NCI-H128 (cell line): ENCODE data around the gene KCNT1.

Experiments used
- DNase-seq: peaks from one replicate; lab custom pipeline; 2025; ENCODE audit not compliant: unreplicated experiment; lab: John Stamatoyannopoulos, UW

KCNT1 gene

DNA sequence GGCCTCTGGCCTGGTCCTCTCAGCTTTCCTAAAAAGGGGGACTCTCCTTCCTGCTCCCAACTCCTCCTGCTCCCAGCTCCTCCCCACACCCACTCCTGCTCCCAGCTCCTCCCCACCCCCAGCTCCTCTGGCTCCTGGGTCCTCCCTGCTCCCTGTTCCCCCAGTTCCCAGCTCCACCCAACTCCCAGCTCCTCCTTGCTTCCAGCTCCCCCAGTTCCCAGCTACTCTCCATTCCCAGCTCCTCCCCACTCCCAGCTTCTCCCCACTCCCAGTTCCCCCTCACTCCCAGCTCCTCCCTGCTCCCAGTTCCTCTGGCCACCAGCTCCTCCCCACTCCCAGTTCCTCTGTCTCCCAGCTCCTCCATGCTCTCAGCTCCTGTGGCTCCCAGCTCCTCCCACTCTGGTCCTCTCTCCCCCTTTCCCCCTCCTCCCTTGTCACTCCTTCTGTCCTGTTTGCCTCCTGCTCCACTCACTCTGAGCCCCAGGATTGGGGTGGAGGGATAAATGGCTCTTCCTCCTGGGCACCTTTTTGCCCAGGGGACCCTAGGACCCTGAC, 75.7 kb downstream of the KCNT1 start:
- no peak for DNase-seq

DNA sequence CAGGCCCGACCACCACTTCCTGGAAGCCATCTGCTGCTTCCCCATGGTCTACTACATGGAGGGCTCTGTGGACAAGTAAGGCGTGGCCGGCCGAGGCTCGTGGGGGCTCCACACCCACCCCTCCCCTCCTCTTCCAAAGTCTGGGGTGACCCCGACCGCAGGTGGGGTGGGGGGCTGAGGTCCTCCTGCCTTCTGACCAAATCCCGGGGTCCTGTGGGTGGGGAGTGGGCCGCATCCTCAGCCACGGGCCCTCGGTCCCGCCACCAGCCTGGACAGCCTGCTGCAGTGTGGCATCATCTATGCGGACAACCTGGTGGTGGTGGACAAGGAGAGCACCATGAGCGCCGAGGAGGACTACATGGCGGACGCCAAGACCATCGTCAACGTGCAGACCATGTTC, 76.4 kb downstream of the KCNT1 start:
- DNase-seq: no peak

DNA sequence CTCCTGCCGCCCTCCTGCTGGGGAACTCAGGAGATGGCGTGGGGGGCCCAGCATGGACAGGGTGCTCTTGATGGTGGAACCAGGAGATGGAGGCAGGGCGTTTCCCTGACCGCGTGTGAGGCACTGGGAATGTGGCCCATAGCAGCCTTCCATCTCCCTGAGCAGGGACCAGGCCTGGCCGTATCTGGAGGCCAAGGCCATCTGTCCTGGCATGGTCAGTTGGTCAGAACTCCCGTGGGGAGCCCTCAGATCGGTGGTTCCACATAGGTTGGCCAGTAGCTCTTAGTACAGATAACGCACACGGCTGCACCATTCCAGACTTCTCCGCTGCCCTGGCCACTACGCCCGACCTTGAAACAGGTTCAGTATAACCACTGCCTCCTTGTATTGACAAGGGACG, 77.6 kb downstream of the KCNT1 start:
- DNase-seq: no peak

DNA sequence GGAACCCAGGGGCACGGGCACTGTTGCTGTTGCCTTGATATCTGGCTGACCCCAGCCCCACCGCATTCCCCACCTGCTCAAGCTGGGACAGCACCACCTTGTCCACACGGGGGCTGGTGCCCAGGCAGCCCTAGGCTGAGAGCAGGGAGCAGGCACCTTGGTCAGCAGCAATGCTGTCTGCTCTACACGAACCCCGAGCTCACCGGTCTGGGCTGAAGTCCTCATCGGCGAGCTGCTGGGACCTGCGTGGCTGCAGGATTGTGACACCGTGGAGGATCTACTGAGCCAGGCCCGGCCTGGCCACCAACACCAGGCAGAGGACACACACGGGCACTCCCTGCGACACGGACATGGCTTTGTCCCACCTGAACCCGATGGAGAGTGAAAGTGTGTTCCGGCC, 78.1 kb downstream of the KCNT1 start:
- DNase-seq: no peak

DNA sequence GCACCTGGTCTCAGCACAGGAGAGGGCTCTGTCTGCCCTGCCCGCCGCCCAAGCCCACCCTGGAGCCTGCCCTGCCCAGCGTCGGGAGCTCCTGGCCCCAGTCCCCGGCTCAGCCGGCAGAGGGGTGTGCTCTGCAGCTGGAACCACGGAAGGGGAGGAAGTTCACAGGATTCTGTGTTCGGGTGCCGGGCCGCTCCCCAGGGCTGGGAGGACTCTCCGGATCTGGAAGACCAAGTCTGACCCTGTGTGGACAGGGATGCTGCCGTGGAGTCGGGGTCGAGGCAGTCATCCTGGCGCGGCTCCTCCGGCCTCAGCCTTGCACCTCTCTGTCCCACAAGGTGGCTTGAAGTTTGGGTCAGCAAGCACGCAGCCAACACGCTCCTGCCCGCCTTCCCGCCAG, 78.6 kb downstream of the KCNT1 start:
- DNase-seq: no peak

DNA sequence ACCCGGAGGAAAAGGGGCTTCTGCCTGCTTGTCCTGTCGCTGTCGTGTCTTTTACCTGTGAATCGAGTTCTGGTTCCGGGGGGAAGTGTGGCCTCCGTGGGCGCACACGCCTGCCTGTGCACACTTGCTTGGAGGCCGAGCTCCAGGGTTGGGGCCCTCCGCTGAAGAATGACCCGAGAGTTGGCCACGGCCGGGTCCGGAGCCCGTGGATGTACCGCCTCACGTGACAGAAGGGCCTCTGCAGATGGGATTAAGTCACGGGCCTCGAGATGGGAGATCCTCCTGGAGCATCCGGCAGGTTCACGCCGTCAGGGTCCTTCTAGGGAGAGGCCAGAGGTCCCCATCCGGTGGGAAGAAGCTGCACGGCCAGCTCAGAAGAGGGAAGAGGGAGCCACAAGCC, 81.0 kb downstream of the KCNT1 start:
- DNase-seq: no peak

DNA sequence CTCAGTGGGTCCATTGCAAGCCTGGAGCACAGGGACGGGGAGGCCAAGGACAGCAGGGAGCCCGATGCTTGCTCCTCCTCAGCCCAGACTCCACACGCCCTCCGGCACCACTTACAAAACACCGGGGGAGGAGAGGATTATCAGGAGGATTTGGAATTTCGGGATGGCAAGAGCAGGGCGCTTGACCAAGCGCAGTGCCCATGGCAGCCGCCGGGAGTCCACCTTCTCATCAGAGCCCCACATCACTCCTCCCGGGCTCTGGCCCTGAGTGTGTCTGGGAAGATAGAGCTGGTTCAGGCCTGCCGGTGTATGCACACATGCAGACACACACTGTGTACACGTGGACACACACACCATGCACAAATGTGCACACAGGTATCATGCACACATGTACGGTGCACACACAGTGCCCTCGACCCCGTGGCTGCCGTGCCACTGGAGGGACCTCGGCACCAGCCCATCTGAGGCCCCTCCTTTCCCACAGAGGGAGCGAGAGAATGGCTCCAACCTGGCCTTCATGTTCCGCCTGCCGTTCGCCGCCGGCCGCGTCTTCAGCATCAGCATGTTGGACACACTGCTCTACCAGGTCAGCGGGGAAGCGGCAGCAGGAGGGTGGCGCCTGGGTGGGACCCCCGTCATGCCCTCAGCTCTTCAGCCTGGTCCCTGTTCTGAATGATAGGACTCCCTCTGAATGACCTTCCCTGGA, 81.7 kb downstream of the KCNT1 start:
- no peak for DNase-seq

DNA sequence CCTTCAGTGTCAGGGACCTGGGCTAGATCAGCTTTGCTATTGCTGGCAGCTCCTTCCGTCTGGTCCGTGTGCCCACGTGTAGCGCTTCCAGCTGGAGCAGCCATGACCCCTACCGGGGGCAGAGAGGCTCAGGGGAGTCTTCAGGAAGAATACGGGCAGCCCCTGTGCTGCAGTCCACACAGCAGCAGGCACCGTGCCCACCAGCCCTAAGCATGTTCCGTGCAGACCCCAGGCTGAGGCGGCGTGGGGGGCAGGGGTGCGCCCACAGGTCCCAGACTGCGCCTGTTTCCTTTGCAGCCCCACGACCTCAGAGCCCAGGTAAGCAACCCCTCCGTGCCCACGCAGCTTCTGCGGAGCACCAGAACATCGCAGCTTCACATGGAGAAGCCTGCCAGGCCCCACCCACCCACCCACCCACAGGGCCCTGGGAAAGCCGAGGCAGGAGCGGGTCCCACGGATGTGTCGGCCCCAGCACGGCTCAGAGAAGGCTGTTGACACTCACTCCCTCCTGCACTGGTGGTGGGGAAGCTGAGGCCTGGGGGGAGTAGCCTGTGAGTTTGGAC, 83.1 kb downstream of the KCNT1 start:
- no peak for DNase-seq

DNA sequence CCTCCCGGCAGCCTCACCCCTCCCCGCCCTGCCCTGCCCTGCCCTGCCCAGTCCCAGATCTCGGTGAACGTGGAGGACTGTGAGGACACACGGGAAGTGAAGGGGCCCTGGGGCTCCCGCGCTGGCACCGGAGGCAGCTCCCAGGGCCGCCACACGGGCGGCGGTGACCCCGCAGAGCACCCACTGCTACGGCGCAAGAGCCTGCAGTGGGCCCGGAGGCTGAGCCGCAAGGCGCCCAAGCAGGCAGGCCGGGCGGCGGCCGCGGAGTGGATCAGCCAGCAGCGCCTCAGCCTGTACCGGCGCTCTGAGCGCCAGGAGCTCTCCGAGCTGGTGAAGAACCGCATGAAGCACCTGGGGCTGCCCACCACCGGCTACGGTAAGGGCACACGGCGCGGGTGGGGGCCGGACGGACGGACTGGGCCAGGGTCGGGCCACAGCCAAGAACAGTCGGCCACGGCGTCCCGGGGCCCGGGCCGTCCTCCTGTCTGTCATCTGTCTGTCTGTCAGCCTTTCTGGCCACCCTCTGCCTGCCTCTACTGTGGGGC, 84.2 kb downstream of the KCNT1 start:
- DNase-seq: no peak

DNA sequence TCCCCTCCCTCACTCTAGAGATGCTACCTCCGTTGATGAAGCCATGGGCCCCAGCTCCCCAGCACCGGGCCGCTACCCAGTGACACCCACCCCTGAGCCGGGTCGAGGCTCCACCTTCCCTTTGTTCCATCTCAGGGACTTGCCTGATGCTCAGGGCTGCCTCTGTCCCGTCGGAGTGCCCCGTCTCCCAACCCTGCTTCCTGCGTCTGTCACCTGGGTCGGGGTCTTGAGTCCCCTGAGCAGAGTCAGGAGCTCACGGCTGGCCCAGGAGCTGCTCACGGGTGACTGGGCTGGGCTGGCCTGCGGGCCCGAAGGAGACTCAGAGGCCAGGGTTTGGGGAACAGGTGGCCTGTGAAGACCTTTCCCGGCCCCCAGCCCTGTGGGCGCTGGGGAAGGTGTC, 85.3 kb downstream of the KCNT1 start:
- no peak for DNase-seq

DNA sequence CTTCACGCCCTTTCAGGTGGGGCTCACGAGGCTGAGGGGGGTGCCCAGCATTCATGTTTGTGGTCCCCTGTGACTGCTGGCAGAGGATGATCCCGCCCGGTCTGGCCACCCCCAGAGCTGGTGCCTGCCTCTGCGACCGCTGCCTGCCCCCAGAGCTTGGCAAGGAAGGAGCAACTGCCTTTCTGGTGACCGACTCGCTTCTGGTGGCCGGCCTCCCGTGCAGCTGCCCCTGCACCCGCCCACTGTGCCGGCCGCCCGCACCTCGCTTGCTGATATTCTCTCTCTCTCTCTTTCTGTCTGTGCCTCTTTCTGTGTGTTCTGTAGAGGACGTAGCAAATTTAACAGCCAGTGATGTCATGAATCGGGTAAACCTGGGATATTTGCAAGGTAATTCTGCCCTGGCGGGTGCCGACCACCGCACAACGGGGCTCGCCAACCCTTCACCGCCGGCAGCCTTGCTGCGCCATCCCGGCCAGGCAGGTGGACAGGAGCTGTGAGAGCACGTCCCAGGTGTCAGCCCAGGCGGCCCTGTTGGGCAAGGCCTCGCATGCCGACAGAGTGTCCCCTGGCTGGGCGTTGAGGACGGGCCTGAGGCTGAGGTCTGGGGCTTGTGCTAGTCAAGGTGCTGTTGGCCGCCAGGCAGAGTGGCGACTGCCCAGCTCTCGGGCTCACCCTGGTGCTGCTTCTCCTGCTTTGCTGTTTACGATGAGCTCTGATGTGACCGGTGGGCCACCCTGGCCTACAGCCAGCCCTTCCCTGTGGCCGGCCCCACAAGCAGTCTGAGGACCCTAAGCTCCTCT, 86.0 kb downstream of the KCNT1 start:
- no peak for DNase-seq

DNA sequence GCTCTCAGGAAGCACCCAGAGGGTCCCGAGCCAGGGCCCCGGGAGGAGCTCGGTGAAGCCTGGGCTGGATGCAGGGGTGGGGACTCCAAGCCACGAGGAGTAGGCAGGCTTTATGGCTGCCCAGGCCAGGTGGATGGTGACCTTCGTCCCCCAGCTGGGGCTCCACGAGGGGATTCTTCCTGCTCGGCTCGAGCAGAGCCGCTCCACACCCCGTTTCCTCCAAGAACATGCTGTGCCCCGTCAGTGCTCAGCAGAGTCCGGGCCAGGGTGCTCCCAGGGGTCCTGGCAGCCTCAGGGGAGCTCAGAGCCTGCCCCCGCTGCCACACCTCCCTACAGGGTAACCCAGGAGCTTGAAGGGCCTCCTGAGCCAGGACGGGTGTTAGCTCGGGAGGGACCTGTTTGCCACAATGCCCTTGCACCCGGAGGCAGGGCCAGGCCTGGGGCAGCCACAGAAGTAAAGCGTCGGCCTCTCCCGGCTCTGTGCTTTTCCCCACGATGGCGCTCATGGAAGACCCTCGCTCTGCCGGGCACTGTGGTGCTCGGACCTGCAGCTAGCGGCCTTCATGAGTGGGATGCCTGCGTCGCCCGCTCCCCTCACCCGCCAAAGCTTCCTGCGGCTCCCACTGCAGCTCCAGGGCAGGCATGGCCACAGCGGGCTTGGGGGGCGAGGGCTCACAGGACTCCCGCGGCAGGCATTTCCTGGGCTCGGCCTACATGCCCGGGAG, 86.8 kb downstream of the KCNT1 start:
- no peak for DNase-seq

DNA sequence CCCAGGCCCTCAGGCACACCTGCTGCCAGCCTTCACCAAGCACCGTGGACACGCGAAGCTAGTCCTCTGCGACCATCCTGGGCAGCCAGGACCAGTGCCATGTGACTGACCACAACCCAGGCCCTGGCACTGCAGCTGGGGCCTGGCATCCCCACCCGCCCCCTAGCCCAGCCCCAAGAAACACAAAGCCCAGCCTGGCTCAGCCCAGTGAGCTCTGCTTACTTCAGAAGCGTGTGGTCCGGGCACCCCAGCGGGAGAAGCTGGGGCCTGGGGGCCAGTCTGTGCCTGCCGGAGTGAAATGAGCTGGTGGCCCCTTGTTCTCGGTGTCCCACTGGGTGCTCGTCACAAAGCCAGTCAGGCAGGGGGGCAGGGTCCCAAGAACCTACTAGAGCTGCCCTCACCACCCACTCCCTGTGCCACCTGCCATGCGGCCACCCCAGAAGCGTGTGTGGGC, 87.9 kb downstream of the KCNT1 start:
- no peak for DNase-seq

DNA sequence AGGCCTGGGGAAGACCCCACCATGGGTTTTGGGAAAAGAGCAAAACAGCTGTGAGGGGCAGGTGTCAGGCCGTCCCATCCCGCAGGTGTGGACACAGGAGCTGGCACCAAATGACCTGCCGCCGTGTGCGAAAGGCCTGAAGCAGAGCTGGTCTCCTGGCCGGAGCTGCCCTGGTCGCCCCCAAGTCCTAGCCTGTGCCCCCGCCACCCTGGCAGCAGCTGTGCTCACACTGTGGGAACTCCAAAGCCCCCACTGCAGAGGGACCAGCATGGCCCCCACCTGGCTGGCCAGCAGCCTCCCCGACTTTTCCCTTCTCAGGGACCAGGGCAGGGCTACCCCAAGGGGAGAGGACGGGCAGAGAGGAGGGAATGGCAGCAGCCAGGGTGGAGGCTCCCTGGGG, 88.4 kb downstream of the KCNT1 start:
- DNase-seq: no peak

DNA sequence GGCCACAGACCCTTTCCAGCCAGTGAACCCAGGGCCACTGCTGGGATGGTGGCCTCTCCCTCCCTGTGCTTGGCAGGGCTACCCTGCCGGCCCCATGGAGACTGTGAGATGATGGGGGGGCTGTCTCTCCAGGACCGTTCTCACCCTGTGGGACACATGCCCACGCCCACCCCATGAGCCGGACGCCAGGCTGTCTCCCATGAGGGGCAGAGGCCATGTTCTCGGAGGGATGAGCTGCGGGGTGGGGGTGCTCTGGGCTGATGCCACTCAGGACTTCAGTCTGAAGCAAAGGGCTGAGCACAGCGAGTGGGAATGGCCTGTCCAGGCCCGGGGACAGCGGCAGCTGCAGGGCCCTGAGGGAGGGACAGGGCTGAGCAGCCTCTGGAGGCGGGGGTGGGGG, 88.9 kb downstream of the KCNT1 start:
- DNase-seq: no peak

DNA sequence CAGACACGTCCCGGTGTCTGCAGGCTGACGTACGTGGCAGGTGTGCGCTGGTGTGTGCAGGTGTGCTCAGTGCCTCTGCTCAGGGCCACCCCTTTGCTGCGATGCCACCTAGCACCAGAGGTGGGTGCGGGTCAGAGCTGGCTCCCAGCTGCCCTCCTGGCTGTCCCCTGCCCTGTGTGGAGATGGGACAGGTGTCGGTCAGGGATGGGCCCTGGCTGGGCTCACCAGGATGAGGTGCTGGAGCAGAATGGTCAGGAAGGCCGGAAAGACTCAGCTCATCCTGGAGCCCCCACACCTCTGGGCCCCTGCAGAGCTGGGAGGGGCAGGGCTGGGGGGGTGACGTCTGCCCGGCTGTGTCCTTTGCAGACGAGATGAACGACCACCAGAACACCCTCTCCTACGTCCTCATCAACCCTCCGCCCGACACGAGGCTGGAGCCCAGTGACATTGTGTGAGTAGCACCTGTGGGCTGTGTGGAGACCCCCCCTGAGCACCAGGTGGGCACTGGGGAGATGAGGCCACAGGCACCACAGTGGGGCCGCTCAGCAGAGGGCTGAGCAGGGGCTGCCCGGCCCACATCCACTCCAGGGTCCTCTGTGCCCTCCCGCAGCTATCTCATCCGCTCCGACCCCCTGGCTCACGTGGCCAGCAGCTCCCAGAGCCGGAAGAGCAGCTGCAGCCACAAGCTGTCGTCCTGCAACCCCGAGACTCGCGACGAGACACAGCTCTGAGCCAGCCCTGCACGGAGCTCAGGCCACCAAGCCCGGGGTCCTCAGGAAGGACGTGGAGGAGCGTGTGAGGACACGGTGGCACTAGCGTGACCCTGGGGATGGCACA, 89.7 kb downstream of the KCNT1 start:
- DNase-seq: no peak

DNA sequence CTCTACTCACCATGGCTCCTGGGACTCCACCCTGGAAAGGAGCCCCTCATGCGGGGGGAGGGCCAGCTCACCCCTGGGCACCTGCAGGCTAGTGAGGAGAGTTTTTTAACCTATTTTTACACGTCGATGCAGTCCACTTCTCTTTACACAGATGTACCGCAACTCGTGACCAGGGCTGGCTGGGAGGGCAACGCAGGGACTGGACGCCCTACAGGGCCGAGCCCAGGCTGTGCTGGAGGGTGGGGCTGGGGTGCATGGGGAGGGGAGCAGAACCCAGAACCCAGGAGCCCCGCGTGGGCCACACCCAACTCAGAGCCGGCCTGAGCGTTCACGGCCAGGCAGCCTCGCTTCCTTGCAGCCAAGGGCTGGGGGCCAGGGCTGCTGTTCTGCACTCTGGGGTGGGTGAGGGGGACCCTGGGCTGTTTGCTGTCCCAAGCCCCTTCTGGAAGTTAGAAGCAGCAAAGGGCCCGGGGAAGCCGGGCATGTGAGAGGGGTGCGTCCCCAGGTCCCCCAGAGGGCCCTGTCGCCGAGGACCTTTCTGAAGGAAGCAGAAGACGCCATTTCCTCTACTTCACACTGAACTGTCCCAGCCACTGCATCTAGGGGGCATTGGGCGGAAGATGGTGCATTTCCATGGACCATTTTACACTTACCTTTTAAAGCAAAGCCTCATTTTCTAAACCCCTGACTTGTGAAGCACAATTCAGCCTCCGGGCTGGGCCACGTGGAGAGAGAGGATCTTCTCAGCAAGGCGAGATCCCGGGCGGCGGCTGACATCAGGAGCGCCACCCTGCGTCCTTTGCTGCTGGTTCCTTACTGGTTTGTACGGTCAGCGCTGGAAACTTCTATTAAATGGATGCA, 90.5 kb downstream of the KCNT1 start:
- no peak for DNase-seq

DNA sequence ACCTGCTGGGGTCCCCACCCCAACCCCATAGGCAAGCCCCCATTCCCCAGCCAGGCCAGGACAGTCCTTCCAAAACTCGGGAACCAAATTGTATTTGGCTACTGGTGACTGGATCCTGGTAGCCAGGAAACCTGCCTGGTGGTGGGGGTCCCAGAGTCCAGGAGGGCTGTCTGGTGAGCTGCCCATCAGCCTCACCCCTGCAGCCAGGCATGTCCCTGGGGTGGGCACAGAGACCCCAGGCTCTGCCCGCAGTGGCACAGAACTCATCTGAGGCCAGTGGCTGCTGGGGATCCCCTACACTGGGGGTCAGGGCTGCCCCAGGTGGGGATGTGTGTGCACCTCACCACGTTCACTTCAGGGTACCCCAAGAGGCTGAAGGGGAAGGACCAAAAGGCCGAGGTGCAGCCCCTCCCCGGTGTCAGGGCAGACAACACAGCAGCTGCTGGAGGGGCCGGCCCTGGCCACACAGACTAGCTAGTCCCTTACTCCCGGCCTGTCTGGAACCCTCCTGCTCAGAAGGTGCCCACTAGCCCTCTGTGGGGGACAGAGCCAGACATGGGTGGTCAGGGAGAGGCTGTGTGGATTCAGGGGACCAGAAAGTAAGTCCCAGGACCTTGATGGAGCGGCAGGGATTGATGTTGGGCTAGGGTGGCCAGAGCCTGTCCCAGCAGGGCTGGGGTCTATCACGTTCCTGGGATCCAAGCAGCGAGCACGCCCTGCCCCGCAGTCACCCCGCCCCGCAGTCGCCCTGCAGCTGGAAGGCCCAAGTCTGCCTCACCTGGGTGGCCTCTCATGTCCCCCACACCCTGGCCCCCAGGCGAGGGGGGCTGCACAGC, 91.5 kb downstream of the KCNT1 start:
- no peak for DNase-seq

DNA sequence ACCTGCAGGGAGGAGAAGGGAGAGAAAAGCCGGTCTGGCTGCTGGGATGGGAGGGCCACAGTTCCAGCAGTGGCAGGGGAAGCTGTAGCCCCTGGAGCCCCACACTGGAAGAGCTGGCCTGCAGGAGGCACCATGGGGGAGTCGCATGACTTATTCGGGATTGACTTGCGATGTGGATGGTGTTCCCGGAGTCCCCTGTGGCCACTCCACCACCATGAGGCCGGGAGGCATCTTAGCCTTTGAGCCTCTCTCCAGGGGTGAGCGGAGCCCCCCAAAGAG, 92.0 kb downstream of the KCNT1 start:
- DNase-seq: no peak
